KG1 (cell line): Measurements from ENCODE around the gene C16orf54.
"Not testable (repeated sequence)": the region's sequence is repeated elsewhere in the genome, so short reads cannot be mapped to it uniquely, and the experiment has no call there.

ENCODE experiments used
- DNase-seq: peaks from one replicate; lab custom pipeline; 2025; lab: John Stamatoyannopoulos, UW

Gene C16orf54

GRCh38 chr16:29739927-29740629, 5.7 kb downstream of the C16orf54 start:
- not testable (repeated sequence) for DNase-seq

- no peak for DNase-seq
Observed at GRCh38 chr16:29738514-29738913, 7.3 kb downstream of the C16orf54 start.

GRCh38 chr16:29737713-29738112, 8.1 kb downstream of the C16orf54 start:
- no peak for DNase-seq

GRCh38 chr16:29736764-29737163, 9.0 kb downstream of the C16orf54 start:
- no peak for DNase-seq

- DNase-seq: no peak
Observed at GRCh38 chr16:29736112-29736511, 9.7 kb downstream of the C16orf54 start.

- no peak for DNase-seq
Observed at GRCh38 chr16:29734786-29735185, 11.0 kb downstream of the C16orf54 start.

GRCh38 chr16:29731768-29732601, 13.8 kb downstream of the C16orf54 start:
- DNase-seq: not testable (repeated sequence)

GRCh38 chr16:29730649-29731048, 15.1 kb downstream of the C16orf54 start:
- no peak for DNase-seq

- no peak for DNase-seq
Observed at GRCh38 chr16:29729116-29729521, 16.7 kb downstream of the C16orf54 start.

GRCh38 chr16:29727452-29727851, 18.3 kb downstream of the C16orf54 start:
- no peak for DNase-seq

GRCh38 chr16:29726845-29727377, 18.9 kb downstream of the C16orf54 start:
- no peak for DNase-seq

GRCh38 chr16:29721167-29721879, 24.5 kb downstream of the C16orf54 start:
- not testable (repeated sequence) for DNase-seq

- DNase-seq: no peak
Observed at GRCh38 chr16:29720703-29721102, 25.1 kb downstream of the C16orf54 start.

- no peak for DNase-seq
Observed at GRCh38 chr16:29719063-29719462, 26.7 kb downstream of the C16orf54 start.

- DNase-seq: no peak
Observed at GRCh38 chr16:29717113-29717512, 28.7 kb downstream of the C16orf54 start.

GRCh38 chr16:29714972-29715371, 30.8 kb downstream of the C16orf54 start:
- no peak for DNase-seq

GRCh38 chr16:29714396-29714795, 31.4 kb downstream of the C16orf54 start:
- DNase-seq: no peak

- DNase-seq: no peak
Observed at GRCh38 chr16:29712809-29713208, 33.0 kb downstream of the C16orf54 start.

GRCh38 chr16:29710227-29711219, 35.3 kb downstream of the C16orf54 start:
- DNase-seq: no peak

GRCh38 chr16:29709657-29710056, 36.1 kb downstream of the C16orf54 start:
- not testable (repeated sequence) for DNase-seq
